NCI-H446 (cell line): Measurements from ENCODE around the gene MDH2.
A peak's percentile ranks its signal among the peaks of the same experiment; 100 is the strongest.
"Not testable (repeated sequence)": the region's sequence is repeated elsewhere in the genome, so short reads cannot be mapped to it uniquely, and the experiment has no call there.

Source experiments
- DNase-seq, 2 experiments: peaks; one replicate each; lab custom pipeline; 2025; lab: John Stamatoyannopoulos, UW

The MDH2 gene

DNA sequence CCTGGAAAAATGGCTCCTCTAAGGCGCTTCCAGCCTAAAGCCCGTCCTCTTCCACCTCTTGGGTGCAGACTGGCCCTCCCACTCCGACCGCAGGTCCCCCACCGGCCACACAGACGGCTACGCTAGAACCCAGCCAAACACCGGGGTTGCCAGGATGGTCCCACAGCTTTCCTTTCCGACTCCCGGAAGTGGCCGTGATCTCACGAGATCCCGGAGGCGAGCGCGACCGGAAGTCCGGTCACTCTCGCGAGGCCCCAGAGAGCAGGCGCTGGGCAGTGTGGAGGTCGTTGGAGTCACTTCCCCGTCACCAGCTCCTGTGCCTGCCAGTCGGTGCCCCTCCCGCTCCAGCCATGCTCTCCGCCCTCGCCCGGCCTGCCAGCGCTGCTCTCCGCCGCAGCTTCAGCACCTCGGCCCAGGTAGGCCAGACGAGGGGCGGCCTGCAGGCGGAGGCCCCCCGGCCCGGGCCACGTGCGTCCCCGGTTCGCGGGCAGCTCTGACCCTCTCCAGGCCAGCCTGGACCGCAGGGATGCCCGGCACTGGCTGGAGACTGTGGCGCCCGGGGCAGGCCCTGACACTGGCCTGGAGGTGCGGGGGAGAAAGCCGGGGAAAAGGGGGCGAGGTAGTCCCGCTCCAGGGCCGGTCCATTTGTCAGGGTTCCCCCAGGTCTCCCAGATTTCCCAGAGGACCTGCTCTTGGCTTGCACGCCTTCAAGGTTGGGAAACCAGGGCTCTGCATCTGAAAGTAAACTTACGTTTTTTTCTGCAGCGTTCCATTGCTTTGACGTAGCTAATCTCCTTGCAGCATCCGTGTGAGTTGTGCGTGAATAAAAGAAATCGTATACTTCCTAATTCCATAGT, at the start of gene MDH2, which contains the start of gene STYXL1:
Gene MDH2 (plus strand): TSS at position 296 of the 857 bp plus-strand sequence. CDS start 55 bp downstream, at position 351.
Gene STYXL1 (minus strand): TSS at position 190 of the 857 bp plus-strand sequence. CDS start 17,477 bp downstream, outside the sequence.
- peak; percentile 31 to 83 for DNase-seq

GRCh38 chr7:76000566-76000965, 47.3 kb upstream of the MDH2 start:
- no peak for DNase-seq

GRCh38 chr7:76002139-76002538, 45.8 kb upstream of the MDH2 start:
- no peak for DNase-seq

DNA sequence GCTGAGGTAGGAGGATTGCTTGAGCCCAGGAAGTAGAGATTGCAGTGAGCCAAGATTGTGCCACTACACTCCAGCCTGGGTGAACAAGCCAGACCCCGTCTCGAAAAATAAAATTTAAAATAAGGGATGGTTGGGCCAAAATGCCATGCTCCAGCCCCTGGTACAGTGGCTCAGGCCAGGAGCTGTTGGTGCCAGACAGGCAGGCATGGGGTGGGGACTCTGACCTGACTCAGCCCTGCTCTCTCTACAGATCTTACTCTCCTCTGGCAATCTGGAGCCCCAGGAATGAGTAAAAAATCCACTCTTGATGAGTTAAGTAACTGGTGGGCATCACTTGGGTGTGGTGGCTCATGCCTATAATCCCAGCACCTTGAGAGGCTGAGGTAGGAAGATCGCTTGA, 45.1 kb upstream of the MDH2 start:
- DNase-seq, result no peak

DNA sequence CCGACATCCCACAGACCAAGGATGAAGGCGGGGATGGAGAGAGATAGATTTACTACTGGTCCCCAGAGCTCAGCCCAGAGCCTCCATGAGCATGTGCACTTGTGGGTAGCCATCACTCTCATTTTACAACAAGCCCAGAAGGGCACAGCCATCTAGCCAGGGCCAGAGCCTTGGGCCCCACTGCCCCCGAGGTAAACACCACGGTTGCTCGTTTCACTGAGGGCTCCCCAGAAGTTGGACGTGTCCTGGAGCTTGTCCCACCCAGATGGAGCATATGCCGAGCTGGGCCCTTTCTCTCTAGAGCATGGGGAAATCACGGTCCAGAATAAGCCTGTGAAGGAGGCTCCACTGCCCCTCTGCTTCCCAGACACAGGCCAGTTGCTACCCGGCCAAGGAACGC, 44.6 kb upstream of the MDH2 start:
- no peak for DNase-seq

- DNase-seq, result not testable (repeated sequence)
These were observed 42.9 kb upstream of the MDH2 start for GRCh38 chr7:76005004-76005403.

DNA sequence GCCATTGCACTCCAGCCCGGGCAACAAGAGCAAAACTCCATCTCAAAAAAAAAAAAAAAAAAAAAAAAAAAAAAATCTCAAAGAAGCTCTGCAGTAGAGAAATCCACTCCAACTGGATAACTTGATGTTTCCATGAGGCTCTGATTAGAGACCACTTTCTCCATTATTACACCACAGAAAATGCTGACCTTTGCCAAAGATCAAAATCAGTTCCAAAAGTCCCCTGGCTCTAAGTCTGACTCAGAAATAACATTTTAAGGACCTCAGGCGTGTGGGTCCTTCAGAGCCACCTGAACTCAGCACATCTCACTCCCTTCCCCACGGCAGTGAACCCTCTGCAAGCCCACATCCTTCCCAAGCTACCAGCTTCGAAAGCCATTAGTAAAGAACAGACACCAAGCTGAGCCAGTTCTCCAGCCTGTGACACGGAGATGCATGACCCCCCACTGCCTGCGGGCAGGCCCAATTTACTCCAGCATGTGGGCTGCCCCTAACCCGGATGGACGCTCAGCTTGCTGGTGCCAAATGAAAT, 39.7 kb upstream of the MDH2 start:
- no peak for DNase-seq

DNA sequence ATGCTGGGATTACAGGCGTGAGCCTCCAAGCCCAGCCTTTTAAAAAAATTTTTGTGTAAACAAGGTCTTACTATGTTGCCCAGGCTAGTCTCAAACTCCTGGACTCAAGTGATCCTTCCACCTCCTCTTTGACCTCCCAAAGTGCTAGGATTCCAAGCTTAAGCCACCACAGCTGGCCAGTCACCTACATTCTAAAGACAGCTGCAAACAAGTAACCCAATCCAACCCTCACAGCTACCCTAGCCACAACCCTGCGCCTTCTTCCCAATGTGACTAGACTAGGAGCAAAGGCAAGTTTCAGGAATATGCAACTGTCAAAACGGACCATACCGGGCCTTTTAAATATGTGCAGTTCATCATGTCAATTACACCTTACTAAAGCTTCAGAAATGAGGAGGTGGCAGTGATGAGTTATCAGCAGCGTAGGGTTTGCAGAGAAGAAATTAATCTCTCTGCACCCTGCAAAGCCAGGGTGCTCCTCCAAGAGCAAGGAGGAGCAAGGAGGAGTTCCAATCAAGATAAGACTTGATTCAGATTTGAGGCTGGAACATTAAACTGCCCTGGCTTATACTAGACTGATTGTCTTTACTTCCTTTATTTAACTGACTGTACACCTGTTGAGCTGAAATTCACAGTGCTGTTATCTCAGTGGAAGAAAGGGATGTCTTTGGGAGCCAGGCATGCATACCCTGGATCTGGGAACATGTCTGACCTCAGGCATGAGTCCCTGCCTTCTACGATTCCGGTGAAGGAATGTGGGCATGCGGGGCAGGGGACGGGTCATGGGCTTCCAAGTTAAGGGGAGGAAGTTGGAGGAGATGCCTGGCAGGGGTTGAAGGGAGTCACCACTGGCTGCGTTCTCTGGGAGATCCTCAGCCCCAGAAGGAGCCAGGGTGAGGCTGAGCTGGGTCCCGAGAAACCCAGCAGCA, 38.0 kb upstream of the MDH2 start:
- DNase-seq, result no peak

DNA sequence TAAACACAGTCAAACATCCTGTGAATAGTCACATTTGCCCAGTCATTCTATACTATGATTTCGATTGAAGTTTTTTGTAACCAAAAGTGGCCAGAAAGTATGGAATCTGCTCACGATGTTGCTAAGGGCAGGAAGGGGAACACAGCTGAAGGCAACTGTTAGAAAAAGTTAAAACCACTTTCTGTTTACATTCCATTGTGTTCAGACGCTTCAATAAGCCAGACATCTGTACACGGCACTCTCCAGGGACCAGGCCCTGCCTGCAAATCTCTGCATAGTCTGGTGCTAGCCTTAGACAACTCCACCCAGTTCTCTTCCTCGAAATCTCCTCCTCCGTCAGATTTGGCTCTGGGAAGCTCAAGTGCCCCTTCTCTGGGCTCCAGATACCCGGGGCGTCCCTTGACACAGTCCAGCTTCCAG, 36.5 kb upstream of the MDH2 start:
- DNase-seq, result no peak

DNA sequence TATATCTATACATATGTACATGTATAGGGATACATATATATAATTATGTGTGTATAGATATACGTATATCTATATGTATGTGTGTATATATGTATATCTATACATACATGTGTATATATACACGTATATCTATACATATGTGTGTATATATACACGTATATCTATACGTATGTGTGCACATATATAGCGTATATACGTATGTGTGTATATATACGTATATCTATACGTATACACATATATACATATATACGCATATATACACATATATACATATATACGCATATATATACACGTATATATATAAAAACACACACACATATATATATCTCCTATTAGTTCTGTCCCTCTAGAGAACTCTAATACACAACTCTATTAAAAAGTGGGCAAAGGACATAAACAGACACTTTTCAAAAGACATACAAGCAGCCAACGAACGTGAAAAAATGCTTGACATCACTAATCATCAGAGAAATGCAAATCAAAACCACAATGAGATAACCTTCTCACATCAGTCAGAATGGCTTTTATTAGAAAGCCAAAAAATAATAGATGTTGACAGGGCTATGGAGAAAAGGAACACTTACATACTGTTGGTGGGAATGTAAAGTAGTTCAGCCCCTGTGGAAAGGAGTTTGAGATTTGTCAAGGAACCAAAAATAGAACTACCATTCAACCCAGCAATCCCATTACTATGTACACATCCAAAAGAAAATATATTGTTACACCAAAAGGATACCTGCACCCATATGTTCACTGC, 31.5 kb upstream of the MDH2 start:
- no peak for DNase-seq

DNA sequence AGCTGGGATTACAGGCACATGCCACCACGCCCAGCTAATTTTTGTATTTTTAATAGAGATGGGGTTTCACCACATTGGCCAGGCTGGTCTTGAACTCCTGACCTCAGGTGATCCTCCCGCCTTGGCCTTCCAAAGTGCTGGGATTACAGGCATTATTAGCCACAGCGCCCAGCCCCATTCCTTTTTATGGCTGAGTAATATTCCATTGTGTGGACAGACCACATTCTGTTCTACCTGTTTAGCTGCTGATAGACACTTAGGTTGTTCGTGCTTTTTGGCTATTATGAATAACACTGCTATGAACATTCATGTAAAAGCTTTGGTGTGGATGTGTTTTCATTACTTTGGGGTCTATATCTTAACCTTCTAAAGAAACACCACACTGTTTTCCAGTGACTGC, 29.4 kb upstream of the MDH2 start:
- not testable (repeated sequence) for DNase-seq

GRCh38 chr7:76020031-76020714, 27.7 kb upstream of the MDH2 start:
- peak; percentile 2 to 23 for DNase-seq

DNA sequence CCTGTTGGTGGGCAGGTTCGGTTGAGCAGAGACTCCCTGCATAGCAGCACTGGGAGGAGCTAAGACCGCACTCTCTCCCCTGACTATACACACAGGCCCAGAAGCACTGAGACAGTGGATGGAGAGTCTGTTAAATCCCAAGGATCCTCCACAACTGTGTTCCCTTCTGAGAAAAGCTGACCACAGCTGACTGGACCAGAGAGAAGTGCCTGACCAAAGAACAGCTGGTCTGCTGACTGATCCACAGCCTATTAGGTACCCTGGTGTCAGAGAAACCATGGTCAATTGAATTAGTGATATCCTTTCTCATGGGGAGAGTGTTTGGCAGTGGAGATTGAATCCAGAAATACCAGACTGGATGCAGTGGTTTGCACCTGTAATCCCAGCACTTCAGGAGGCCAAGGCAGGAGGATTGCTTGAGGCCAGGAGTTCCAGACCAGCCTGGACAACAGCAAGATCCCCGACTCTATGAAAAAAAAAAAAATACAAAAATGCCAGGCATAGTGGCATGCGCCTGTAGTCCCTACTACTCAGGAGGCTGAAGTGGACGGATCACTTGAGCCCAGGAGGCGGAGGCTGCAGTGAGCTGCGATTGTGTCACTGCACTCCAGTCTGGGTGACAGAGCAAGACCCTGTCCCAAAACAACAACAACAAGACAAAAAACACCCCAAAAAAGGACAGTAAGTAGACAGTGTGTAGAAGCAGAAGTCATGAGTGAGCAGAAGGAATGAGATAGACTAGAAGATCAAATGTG, 25.7 kb upstream of the MDH2 start:
- no peak for DNase-seq

DNA sequence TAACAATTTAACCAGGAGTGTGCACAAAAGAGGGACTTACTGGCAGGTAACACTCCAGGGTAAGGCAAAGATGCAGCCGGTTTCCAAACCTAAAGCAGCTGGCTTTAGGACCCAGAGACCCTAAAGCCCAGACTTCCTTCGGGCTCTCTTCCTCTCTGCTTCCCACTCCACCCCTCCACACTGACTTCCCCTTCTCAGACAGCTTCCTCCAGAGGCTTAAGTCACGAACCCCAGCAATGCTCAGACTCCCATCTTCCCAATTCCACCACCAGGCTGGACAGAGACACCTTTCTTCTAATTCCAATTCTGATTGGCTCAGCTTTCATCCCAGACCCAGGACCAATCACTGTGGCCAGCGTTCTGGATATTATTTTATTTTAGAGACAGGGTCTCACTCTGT, 24.9 kb upstream of the MDH2 start:
- DNase-seq, result no peak

GRCh38 chr7:76029682-76030081, 18.2 kb upstream of the MDH2 start:
- DNase-seq, result not testable (repeated sequence)

DNA sequence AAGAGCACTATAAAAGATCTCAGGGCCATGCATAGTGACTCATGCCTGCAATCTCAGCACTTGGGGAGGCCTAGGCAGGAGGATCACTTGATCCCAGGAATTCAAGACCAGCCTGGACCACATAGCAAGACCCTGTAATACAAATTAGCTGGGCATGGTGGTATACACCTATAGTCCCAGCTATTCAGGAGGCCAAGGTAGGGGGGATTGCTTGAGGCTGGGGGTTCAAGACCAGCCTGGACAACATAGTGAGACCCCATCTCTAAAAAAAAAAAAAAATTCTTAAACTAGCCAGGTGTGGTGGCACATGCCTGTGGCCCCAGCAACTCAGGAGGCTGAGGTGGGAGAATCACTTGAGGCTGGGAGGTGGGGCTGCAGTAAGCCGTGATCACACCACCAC, 15.9 kb upstream of the MDH2 start:
- DNase-seq, result no peak

DNA sequence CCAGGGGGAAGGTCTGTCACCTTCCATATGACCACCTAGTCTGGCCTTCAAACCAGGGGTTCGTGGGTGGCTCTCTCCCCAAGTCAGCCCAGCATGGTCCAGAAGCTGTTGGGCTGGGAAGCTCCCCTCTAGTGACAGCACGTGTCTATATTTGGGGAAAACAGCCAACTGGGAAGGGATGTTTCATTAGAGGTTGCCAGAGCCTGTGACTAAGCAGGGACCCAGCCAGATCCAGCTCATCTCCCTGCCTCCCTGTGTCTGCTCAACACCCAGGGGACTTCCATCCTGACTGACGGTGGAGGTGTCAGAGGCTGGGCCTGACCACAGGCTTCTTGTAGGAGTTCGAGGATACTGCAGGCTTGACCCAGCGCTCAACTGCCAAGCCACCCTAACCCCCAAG, 10.6 kb upstream of the MDH2 start:
- DNase-seq, result peak in 1 of 2 experiments; percentile 5

- DNase-seq, result no peak
These were observed 7.8 kb upstream of the MDH2 start for GRCh38 chr7:76040126-76040525.

DNA sequence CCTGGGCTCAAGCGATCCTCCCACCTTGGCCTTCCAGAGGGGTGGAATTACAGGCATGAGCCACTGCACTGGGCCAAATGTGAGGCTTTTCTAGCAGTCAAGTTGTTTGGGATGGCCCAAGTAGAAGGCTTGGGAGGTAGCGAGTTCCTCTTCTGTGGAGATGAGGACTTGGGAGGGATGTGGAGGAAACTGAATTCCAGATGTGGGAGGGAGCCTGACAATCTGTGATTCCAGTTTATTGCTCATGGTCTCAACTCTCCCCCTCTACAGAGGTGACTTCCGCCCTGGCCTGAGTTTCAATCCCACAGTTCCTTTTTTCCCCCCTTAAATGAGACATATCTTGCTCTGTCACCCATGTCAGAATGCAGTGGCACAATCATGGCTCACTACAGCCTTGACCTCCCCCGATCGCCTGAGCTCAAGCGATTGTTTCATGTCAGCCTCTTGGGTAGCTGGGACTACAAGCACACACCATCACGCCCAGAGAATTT, 3.5 kb upstream of the MDH2 start:
- no peak for DNase-seq

GRCh38 chr7:76047305-76047810, 548 bp upstream of the MDH2 start:
- DNase-seq, result no peak
